H1 (cell line): Measurements from ENCODE around the gene TRIM44.

ENCODE experiments used
- CBX8 ChIP-seq: fragments of 300-800, 300-1000 bp; sonication (generic); IDR thresholded peaks from 2 replicates; pipeline ENCODE4 v1.7.1; 2016; ENCODE audit warnings: low read depth, low read length, borderline replicate concordance
- CHD1 ChIP-seq: IDR thresholded peaks from 2 replicates; pipeline ENCODE4 v1.6.1; 2012; ENCODE audit warnings: low read depth, low read length, improper control_type of control experiment
- CTCF ChIP-seq, 3 experiments: IDR thresholded peaks; 1 replicate in 2 of 3; 2 replicates in 1 of 3; pipeline versions ENCODE4 v1.5.1 to v1.6.1; 2011; ENCODE audit warnings: low read length in 3 of 3, mild to moderate bottlenecking in 3 of 3, inconsistent platforms in 2 of 3, low read depth in 1 of 3, moderate library complexity in 1 of 3; ENCODE audit not compliant: insufficient read depth in 1 of 3; ENCODE audit errors: control extremely low read depth in 1 of 3
- GABPA ChIP-seq: IDR thresholded peaks from 2 replicates; pipeline ENCODE4 v1.6.1; 2011; ENCODE audit warnings: mild to moderate bottlenecking, low read length, moderate library complexity, borderline replicate concordance; ENCODE audit not compliant: insufficient read depth
- GTF2F1 ChIP-seq: IDR thresholded peaks from 2 replicates; pipeline ENCODE4 v1.6.1; 2012; ENCODE audit warnings: low read depth, low read length, improper control_type of control experiment, borderline replicate concordance
- PHF8 ChIP-seq: fragments of 200-600 bp; sonication (generic); conservative IDR thresholded peaks from 2 replicates; pipeline ENCODE4 v1.7.1; 2012; ENCODE audit warnings: low read depth, mild to moderate bottlenecking, inconsistent platforms, low read length, moderate library complexity
- TAF1 ChIP-seq: IDR thresholded peaks from 2 replicates; pipeline ENCODE4 v1.6.1; 2011; ENCODE audit warnings: mild to moderate bottlenecking, low read depth, low read length

GRCh38 chr11:35866601-35867000 is 204.0 kb downstream of the TRIM44 start:
- TF ChIP-seq CHD1 (no peak), CTCF (IDR thresholded peaks at IDR 0.05; ENCODE audit: control extremely low read depth in 1 of 3, insufficient read depth in 1 of 3, low read depth in 1 of 3, low read length in 3 of 3) (no peak), GABPA (no peak), GTF2F1 (no peak), PHF8 (no peak), CBX8 (no peak), TAF1 (no peak)
